GM19328 (cell line): Measurements from ENCODE around the gene GRM1.

ENCODE experiments used
- ATAC-seq: cut with Tn5 transposase; IDR thresholded peaks from one replicate; pipeline ENCODE4 v1.9.1; 2021; ENCODE audit warnings: mild to moderate bottlenecking, moderate library complexity; ENCODE audit not compliant: unreplicated experiment

GRM1 gene

DNA sequence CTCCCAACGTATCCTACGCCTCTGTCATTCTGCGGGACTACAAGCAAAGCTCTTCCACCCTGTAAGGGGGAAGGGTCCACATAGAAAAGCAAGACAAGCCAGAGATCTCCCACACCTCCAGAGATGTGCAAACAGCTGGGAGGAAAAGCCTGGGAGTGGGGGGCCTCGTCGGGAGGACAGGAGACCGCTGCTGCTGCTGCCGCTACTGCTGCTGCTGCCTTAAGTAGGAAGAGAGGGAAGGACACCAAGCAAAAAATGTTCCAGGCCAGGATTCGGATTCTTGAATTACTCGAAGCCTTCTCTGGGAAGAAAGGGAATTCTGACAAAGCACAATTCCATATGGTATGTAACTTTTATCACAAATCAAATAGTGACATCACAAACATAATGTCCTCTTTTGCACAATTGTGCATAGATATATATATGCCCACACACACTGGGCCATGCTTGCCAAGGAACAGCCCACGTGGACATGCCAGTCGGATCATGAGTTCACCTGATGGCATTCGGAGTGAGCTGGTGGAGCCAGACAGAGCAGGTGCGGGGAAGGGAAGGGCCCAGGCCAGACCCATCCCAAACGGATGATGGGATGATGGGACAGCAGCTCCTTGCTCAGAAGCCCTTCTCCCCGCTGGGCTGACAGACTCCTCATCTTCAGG lies 406.0 kb downstream of the GRM1 start:
- ATAC-seq, result no peak

DNA sequence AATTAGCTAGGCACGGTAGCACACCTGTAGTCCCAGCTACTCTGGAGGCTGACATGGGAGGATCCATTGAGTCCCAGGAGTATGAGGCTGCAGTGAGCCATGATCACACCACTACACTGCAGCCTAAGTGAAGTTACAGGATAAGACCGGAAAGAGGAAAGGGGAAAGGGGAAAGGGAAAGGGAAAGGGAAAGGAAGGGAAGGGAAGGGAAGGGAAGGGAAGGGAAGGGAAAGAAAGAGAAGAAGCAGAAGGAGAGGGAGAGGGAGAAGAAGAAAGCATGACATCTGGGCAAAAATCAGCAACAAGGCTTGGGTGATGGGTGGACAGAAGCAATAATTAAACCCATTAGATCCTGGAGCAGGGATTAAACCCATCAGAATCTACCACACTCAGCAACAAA lies 413.0 kb downstream of the GRM1 start:
- no peak for ATAC-seq

GRCh38 chr6:146444189-146444588 lies 415.3 kb downstream of the GRM1 start:
- ATAC-seq, result no peak

DNA sequence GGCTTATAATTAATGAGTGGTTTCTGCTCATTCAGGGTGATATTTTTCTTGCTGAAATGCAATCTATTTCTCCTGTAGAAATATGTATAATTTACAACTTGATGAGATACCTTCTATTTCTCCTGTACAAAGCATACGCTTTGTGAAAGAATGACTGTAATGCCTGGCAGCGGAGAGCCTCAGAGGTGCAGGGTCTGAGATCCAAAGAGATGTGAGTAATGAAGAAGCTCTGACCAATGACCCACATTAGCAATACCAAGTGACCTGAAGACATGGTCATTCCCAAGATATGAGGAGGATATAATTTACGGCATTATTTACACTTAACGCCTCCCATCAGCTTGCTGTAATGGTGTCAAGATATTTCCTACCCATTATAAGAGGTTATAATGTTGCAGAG lies 416.4 kb downstream of the GRM1 start:
- ATAC-seq, result no peak

- ATAC-seq, result no peak
These were observed 428.0 kb downstream of the GRM1 start for GRCh38 chr6:146456886-146457285.

DNA sequence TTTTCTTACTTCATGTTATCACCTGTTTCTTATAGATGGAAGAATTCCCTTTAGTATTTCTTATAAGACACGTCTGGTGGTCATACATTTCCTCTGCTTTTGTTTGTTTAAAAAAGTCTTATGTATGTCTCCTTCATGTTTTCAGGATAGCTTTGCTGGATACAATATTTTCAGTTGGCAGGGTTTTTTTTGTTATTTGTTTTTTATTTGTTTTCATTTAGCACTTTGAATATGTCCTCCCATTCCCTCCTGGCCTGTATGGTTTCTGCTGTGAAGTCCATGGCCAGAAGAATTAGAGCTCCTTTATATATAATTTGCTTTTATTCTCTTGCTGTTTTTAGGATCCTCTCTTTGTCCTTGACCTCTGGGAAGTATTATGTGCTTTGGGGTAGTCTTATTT lies 432.1 kb downstream of the GRM1 start:
- ATAC-seq, result no peak

DNA sequence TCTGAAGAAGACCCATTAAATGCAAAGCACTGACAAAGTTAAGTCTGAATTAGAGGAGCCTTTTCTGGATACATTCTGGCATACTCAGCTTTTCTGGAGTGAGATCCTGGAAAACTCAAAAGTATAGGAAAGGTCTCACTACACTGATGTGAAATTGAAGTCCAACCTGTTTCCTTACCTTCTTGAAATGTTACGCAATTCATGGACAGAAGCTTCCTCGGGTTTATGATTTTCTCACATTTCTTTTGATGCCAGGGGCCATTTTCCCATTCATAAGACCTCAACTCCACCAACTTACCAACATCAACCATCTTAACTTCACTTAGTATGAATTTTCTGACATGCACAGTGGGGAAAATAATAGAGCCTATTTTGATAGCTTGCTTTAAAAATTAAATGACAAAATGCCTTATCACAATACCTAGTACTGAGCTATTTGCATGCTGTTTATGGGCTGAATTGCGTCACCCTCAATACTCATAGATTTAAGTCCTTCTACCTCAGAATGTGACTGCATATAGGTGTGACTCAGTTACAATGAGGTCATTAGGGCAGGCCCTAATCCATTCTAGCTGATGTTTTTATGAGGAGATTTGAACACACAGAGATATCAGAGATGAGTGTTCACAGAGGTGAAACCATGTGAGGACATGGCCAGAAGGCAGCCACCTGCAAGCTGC lies 441.4 kb downstream of the GRM1 start:
- no peak for ATAC-seq

DNA sequence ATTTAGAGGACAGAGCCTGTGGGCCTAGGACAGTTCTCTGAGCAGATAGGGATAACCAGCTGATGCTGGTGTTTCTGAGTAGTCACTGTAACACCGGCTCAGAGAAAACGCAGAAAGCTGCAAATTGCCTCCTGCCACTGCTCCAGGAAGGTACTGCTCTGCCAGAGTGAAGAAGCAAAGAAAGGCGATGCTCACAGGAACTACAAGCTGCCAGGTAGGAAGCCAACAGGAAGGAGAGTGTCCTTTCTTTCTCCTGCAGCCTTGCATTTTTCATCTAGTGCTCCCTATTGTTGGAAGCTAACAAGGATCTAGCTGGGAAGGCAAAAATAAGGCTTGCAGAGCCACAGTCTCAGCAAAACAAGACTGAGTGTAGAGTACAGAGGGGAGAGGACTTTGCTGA lies 444.1 kb downstream of the GRM1 start:
- ATAC-seq, result no peak

DNA sequence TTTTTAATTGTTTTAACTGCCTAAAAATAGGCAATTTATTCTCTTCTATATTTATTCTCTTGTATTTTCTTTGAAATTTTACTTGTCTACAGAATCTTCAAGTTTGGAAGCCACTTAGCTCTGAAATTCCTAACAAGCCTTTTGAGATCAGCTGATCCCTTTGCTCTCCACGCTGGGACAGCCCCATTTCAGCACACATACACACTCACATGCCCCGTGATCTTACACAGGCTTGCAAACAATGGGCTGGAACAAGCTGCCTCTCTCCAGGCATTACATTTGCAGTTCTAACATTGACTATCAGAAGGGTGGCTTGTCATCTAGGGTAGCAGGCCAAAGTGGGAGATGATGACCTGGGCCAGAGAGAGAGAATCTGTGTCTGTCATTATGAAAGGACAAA lies 452.7 kb downstream of the GRM1 start:
- ATAC-seq, result no peak

GRCh38 chr6:146484411-146484810 lies 455.5 kb downstream of the GRM1 start:
- no peak for ATAC-seq
